HG02852 (cell line): ENCODE results near the gene ZNF496.
"Not testable (repeated sequence)": the region's sequence is repeated elsewhere in the genome, so short reads cannot be mapped to it uniquely, and the experiment has no call there.

ENCODE experiments used
- ATAC-seq: cut with Tn5 transposase; IDR thresholded peaks from one replicate; pipeline ENCODE4 v1.9.1; 2021; ENCODE audit warnings: mild to moderate bottlenecking, moderate library complexity; ENCODE audit not compliant: unreplicated experiment

ZNF496 gene

GRCh38 chr1:247331525-247332214 is at the start of gene ZNF496:
TSS of gene ZNF496 (minus strand) at chr1:247331867. CDS start at chr1:247329578, 2,289 bp downstream.
- ATAC-seq = peak; percentile 65

DNA sequence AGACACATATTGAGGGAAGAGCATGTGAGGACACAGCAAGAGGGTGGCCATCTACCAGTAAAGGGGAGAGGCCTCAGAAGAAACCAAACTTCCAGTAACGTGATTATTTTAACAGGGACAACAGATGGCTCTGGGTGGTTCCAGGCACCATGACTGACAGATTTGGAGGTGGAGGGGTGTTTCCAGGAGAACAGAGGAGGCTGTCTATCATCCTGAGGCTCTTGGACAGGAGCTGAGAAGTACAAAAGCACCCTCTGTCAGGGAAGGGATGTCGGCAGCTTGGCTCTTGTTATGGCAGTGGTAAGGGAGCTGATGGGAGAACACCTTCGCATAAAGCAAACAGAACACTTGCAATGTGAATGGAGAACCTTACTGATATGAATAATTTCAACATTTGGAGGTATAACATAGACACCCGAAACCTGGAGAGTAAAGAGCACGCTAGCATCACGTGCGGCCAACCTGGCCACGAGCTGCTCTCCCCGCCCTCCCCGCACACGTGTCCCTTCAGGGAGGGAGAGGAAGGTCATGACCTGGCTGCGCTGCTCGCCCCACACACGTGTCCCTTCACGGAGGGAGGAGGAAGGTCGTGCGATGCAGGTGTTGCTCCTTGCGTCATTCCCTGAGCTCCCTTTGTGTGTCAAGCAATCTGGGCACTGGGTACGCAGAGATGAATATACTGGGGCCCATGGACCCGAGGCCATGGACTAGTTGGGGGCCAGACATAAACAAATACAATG is 46.8 kb upstream of the ZNF496 start:
- no peak for ATAC-seq

DNA sequence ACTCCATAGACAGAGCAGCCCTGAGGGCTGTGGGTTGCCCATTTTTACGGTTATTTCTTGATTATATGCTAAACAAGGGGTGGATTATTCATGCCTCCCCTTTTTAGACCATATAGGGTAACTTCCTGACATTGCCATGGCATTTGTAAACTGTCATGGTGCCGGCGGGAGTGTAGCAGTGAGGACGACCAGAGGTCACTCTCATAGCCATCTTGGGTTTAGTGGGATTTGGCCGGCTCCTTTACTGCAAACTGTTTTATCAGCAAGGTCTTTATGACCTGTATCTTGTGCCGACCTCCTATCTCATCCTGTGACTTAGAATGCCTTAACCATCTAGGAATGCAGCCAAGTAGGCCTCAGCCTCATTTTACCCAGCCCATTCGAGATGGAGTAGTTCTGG is 46.0 kb upstream of the ZNF496 start:
- ATAC-seq = not testable (repeated sequence)

DNA sequence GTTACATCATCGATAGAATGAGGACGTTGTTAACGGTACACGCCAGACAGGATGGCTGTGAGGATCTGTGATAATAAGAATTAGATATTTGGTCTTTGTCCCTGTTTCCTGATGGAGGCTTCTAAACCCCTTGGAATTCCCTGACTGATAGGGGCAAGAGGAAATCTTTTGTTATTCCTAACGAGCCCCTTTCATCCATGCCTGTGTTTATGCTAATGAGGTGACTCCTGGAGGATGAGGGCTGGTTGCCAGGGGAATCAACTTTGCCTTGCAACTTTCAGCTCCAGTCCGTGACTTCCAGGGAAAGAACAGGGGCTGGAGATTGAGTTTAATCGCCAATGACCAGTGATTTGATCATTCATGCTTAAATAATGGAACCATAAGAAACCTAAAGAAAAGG is 45.0 kb upstream of the ZNF496 start:
- no peak for ATAC-seq

DNA sequence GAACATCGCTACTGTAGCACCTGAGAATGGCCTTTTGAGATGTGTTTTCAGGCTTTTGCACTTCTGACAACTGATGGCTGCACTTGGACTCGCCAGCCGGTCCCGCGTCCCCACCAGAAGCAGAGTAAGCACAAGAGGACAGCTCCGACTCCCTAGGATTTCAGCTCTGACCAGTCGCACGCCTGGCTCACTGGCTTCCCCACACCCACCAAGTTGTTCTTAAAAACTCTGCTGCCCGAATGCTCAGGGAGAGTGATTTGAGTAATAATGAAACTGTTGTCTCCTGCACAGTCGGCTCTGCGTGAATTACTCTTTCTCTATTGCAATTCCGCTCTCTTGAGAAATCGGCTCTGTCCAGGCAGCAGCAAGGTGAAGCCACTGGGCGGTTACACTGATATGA is 44.1 kb upstream of the ZNF496 start:
- ATAC-seq = no peak

- not testable (repeated sequence) for ATAC-seq
Measured at GRCh38 chr1:247374651-247375334, 43.1 kb upstream of the ZNF496 start.

GRCh38 chr1:247373721-247374141 is 42.1 kb upstream of the ZNF496 start:
- peak; percentile 77 for ATAC-seq

DNA sequence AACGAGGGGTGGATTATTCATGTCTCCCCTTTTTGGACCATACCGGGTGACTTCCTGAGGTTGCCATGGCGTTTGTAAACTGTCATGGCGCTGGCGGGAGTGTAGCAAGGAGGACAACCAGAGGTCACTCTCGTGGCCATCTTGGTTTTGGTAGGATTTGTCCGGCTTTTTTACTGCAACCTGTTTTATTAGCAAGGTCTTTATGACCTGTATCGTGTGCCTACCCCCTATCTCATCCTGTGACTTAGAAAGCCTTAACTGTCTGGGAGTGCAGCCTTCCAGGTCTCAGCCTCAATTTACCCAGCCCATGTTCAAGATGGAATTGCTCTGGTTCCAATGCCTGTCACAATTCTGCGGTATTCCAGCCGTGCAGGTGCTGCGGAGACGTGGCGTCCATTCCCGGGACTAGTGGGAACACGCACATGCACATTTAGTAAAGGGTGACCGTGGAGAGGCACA is 40.2 kb upstream of the ZNF496 start:
- ATAC-seq = no peak

DNA sequence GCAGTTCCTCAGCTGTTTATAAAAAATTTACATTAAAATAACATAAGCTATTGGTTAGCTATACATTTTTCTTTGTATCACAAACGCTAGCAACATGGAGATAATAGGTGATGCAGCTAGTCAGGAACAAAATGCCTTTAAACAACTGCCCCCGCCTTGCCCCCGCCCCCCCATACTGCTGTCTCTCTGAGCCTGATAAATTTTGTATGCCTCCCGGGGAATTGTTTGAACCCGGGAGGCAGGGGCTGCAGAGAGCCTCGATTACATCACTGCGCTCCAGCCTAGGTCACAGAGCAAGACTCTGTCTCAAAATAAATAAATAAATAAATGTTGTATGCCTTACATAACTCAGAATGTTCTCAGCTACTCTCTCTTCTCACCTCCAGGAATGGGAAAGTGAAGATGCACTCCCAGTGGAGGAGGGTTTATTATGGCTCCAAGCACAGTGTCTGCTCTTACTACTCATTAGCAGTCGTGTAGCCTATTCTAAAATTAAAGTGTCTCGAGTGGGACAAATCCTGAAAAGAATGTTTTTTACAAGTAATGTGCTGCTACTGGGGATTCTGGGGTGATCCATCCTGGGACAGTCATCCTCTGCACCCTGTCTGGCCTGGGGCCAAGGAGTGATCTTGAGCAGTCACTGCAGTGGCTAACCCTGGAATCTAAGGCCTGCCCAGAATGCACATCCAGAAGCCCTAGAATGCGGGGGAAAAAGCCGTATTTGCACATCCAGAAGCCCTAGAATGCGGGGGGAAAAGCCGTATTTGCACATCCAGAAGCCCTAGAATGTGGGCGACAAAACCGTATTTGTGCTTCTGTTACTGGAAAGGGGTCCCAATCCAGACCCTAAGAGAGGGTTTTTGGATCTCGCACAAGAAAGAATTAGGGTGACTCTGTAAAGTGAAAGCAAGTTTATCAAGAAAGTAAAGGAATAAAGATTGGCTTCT is 39.4 kb upstream of the ZNF496 start:
- ATAC-seq = no peak

DNA sequence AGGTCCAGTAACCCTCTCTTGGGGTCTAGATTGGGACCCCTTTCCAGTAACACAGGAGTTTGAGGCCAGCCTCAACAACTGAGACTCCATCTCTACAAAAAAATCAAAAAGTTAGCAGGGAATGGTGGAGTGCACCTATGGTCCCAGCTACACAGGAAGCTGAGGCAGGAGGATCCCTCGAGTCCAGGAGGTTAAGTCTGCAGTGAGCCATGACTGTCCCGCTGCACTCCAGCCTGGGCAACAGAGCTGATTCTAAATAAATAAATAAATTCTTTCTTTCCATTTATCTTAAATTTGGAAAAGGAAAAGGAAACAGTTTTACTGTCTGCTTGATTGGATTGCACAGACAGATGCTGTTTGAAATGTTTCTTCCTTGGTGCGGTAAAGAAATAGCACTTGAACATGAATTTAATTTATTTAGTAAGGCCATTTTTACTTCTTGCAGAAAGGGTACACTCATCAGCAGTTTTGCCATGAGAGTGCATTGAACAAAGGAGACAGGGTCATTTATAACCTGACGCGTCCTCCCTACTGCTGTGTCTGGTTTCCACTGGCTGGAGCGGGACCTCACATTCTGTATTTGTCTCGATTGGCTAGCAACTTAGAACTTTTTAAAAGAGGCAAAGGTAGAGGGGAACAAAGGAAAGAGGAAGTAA is 37.0 kb upstream of the ZNF496 start:
- ATAC-seq = no peak

DNA sequence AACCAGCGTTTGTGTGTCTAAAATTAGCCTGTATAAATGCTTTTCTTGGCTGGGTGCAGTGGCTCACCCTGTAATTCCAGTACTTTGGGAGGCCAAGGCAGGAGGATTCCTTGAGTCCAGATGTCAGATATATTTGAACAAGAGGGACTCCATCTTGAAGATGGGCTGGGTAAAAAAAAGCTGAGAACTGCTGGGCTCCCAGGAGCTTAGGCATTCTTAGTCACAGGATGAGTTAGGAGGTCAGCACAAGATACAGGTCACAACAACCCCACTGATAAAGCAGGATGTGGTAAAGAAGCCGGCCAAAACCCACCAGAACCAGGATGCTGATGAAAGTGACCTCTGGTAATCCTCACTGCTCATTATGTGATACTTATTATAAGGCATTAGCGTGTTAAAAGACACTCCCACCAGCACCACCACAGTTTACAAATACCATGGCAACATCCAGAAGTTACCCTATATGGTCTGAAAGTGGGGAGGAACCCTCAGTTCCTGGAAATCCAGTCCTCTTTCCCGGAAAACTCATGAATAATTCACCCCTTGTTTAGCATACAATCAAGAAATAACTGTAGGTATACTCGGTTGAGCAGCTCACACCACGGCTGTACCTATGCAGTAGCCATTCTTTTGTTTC is 36.2 kb upstream of the ZNF496 start:
- ATAC-seq = no peak

- ATAC-seq = no peak
Measured at GRCh38 chr1:247366926-247367645, 35.4 kb upstream of the ZNF496 start.

DNA sequence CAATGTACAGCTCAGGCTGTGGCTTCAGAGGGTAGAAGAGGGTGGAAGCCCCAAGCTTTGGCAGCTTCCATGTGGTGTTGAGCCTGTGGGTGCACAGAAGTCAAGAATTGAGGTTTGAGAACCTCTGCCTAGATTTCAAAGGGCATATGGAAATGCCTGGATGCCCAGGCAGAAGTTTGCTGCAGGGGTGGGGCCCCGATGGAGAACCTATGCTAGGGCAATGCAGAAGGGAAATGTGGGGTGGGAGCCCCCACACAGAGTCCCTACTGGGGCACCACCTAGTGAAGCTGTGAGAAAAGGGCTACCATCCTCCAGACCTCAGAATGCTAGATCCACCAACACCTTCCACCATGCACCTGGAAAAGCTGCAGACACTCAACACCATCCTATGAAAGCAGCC is 34.7 kb upstream of the ZNF496 start:
- not testable (repeated sequence) for ATAC-seq

GRCh38 chr1:247365023-247365422 is 33.4 kb upstream of the ZNF496 start:
- ATAC-seq = no peak

DNA sequence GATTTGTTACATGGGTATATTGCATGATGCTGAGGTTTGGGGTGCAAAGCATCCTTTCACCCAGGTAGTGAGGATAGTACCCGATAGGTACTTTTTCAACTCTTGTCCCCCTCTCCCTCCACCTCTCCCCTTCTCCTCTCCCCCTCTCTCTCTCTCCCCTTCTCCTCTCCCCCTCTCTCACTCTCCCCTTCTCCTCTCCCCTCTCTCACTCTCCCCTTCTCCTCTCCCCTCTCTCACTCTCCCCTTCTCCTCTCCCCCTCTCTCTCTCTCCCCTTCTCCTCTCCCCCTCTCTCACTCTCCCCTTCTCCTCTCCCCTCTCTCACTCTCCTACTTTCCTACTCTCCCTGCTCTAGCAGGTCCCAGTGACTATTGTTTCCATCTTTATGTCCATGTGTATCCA is 31.3 kb upstream of the ZNF496 start:
- not testable (repeated sequence) for ATAC-seq

- no peak for ATAC-seq
Measured at GRCh38 chr1:247362153-247362552, 30.5 kb upstream of the ZNF496 start.

GRCh38 chr1:247360991-247361731 is 29.5 kb upstream of the ZNF496 start:
- no peak for ATAC-seq
